ENCODE data around the gene TNXB.
"Not testable (repeated sequence)": the region's sequence is repeated elsewhere in the genome, so short reads cannot be mapped to it uniquely, and the experiment has no call there.

Gene TNXB

DNA sequence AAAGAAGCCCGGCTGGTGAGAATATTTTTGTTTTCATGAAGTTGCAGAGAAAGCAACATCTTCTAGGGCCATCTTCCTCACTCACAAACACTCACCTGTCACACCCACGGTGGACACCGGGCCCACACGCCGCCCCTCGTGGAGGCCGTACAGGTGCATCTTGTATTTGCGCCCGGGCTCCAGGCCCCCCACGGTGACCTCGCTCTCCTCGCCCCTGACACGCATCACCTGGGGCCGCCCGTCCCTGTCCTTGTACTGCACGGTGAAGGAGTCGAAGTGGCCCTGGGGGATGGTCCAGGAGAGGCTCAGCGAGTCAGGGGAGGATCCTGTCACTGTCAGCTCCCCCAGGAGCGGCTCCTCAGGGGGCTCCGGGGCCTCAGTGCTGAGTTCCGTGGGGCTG lies 53.4 kb downstream of the TNXB start:
- not testable (repeated sequence) for DNase-seq

GRCh38 chr6:32053314-32053713 lies 55.8 kb downstream of the TNXB start:
- not testable (repeated sequence) for DNase-seq

DNA sequence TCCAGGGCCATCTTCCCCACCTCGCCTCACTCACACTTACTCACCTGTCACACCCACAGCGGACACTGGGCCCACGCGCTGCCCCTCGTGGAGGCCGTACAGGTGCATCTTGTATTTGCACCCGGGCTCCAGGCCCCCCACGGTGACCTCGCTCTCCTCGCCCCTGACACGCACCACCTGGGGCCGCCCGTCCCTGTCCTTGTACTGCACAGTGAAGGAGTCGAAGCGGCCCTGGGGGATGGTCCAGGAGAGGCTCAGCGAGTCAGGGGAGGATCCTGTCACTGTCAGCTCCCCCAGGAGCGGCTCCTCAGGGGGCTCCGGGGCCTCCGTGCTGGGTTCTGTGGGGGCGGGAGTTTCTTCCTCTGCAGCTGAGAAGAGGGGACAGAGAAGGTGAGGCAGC lies 56.5 kb downstream of the TNXB start:
- DNase-seq: not testable (repeated sequence)

GRCh38 chr6:32050562-32050961 lies 58.6 kb downstream of the TNXB start:
- no peak for DNase-seq

GRCh38 chr6:32049736-32050135 lies 59.4 kb downstream of the TNXB start:
- not testable (repeated sequence) for DNase-seq

GRCh38 chr6:32049149-32049548 lies 60.0 kb downstream of the TNXB start:
- DNase-seq: not testable (repeated sequence)

- peak; percentile 66 for DNase-seq
These were observed 61.0 kb downstream of the TNXB start for GRCh38 chr6:32047855-32048766.

- no peak for DNase-seq
These were observed 61.6 kb downstream of the TNXB start for GRCh38 chr6:32047539-32047854.

- no peak for DNase-seq
These were observed 62.1 kb downstream of the TNXB start for GRCh38 chr6:32047084-32047478.

DNA sequence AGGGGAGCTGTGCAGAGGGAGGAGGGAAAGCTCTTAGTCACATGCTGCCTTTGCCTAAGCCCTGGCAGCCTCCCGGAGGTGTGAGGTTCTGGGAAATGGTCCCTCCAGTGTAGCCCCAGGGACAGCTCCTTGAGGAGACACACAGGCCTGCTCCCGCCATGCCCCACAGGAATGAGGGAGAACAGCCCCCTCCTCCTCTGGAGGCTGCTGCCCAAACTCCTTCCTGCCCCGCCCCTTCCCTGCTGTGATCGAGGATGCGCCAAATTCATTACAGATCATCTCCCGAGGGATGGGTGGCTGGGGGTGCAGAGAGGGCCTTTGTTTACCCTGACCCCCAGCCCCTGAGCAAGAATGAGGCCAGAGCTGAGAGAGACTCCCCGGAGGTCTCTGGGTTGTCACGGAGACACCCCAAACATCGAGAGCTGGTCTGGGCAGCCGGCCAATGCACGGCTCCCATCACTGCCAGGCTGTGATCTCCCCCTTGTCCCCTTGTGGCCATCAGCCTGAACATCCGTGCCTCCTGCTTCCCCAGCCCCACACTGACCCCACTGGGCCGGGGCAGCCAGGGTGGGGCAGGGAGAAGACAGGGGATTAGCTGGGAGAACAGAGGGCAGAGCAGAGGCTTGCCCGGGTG lies 62.6 kb downstream of the TNXB start:
- no peak for DNase-seq

GRCh38 chr6:32045811-32046449 lies 63.2 kb downstream of the TNXB start:
- no peak for DNase-seq

- DNase-seq: not testable (repeated sequence)
These were observed 64.2 kb downstream of the TNXB start for GRCh38 chr6:32044916-32045315.

DNA sequence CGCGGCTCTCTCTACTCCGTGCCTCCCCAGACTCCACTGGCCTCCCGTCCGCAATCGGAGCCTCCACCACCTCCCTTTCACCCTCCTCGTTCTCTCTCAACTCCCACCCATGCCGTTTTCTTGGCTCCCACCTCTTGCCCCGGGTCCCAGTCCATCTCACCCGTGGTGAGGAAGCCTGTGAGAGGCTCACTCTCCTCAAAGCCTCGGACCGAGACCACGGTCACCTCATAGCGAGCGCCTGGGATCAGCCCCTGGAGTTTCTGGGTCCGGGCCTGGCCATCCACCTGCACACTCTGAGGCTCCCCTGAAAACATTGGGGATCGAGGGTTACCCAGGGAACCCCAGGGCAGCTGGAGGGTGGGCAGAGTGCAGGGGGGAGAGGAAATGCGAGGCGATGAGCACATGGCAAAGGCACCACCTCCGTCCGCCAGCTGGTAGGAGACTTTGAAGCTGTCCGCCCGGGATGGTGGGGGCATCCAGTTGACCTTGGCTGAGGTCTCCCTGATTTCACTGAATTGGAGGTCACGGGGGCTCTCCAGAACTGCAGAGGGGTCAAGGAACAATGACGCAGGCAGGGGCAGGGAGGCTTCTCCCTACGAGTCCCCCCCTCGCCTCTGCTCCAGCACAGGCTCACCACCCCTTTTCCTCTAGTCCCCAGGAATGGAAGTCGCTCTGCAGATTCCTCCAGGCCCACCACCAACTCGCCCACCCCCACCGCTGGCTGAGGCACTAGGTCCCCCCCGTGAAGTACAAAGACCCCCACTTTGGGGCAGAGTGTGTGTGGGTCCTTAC lies 65.4 kb downstream of the TNXB start:
- not testable (repeated sequence) for DNase-seq

DNA sequence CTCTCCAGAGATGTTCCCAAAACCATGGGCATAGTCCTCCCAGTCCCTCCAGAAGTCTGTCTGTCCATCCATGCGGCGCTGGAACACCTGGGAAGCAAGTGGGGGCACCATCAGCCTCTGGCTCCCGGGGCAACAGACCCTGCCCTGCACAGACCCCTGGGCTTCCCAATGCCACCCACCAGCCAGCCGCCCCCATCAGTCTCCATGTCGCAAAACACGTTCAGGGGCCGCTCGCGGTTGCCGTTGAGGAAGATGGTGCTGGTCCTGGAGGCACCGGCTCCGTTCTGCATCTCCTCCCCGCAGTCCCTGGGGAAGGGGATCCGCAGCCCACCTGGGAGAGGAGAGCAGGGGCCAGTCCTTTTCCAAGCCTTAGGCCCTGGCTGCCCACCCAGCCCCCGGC lies 66.9 kb downstream of the TNXB start:
- not testable (repeated sequence) for DNase-seq

DNA sequence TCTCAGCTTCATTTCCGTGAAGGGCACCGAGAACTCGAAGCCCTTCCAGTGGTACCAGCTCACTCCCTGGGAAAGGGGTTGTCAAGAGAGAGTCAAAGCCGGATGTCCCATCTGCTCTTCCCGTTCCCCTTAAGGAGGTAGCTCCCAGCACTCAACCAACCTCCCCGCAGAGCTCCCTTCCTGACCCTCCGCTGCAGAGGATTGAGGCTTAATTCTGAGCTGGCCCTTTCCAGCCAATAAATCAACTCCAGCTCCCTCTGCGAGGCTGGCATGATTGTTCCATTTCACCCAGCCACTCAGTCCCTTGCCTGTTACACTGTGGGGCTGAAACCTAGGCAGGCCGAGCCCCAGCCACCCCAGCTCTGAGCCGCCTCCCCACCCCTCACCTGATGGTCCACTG lies 67.8 kb downstream of the TNXB start:
- DNase-seq: not testable (repeated sequence)

DNA sequence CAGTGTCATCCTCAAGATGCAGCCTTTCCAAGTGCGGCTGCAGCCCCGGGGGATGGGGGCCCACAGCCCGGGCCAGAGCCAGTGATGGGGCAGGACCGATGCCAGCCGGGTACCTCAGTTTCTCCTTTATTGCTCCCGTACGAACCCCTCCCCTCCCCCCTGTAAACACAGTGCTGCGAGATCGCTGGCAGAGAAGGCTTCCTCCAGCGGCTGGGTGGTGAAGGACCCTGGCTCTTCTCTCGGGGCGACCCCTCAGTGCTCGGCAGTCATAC lies 68.2 kb downstream of the TNXB start:
- not testable (repeated sequence) for DNase-seq

DNA sequence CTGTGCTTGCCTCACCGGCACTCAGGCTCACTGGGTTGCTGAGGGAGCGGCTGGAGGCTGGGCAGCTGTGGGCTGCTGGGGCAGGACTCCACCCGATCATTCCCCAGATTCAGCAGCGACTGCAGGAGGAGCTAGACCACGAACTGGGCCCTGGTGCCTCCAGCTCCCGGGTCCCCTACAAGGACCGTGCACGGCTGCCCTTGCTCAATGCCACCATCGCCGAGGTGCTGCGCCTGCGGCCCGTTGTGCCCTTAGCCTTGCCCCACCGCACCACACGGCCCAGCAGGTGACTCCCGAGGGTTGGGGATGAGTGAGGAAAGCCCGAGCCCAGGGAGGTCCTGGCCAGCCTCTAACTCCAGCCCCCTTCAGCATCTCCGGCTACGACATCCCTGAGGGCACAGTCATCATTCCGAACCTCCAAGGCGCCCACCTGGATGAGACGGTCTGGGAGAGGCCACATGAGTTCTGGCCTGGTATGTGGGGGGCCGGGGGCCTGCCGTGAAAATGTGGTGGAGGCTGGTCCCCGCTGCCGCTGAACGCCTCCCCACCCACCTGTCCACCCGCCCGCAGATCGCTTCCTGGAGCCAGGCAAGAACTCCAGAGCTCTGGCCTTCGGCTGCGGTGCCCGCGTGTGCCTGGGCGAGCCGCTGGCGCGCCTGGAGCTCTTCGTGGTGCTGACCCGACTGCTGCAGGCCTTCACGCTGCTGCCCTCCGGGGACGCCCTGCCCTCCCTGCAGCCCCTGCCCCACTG lies 68.7 kb downstream of the TNXB start:
- not testable (repeated sequence) for DNase-seq

DNA sequence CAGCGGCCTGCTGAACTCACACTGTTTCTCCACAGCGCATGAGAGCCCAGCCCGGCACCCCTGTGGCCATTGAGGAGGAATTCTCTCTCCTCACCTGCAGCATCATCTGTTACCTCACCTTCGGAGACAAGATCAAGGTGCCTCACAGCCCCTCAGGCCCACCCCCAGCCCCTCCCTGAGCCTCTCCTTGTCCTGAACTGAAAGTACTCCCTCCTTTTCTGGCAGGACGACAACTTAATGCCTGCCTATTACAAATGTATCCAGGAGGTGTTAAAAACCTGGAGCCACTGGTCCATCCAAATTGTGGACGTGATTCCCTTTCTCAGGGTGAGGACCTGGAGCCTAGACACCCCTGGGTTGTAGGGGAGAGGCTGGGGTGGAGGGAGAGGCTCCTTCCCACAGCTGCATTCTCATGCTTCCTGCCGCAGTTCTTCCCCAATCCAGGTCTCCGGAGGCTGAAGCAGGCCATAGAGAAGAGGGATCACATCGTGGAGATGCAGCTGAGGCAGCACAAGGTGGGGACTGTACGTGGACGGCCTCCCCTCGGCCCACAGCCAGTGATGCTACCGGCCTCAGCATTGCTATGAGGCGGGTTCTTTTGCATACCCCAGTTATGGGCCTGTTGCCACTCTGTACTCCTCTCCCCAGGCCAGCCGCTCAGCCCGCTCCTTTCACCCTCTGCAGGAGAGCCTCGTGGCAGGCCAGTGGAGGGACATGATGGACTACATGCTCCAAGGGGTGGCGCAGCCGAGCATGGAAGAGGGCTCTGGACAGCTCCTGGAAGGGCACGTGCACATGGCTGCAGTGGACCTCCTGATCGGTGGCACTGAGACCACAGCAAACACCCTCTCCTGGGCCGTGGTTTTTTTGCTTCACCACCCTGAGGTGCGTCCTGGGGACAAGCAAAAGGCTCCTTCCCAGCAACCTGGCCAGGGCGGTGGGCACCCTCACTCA lies 69.5 kb downstream of the TNXB start:
- not testable (repeated sequence) for DNase-seq

DNA sequence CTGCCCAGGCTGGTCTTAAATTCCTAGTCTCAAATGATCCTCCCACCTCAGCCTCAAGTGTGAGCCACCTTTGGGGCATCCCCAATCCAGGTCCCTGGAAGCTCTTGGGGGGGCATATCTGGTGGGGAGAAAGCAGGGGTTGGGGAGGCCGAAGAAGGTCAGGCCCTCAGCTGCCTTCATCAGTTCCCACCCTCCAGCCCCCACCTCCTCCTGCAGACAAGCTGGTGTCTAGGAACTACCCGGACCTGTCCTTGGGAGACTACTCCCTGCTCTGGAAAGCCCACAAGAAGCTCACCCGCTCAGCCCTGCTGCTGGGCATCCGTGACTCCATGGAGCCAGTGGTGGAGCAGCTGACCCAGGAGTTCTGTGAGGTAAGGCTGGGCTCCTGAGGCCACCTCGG lies 70.3 kb downstream of the TNXB start:
- not testable (repeated sequence) for DNase-seq

GRCh38 chr6:32037598-32038524 lies 71.3 kb downstream of the TNXB start, which contains the start of gene CYP21A2:
Gene CYP21A2 (plus strand): TSS chr6:32038415. CDS start chr6:32038423, 8 bp downstream.
- DNase-seq: not testable (repeated sequence)

Data from T-helper 9 cell (primary cell).